HG02623 (cell line): ENCODE results near the gene CKLF.
A peak's percentile ranks its signal among the peaks of the same experiment; 100 is the strongest.
"Not testable (repeated sequence)": the region's sequence is repeated elsewhere in the genome, so short reads cannot be mapped to it uniquely, and the experiment has no call there.

Experiments used
- ATAC-seq: cut with Tn5 transposase; IDR thresholded peaks from one replicate; pipeline ENCODE4 v1.9.1; 2021; ENCODE audit warnings: moderate library complexity; ENCODE audit not compliant: unreplicated experiment

The CKLF gene, protein sequence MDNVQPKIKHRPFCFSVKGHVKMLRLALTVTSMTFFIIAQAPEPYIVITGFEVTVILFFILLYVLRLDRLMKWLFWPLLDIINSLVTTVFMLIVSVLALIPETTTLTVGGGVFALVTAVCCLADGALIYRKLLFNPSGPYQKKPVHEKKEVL

DNA sequence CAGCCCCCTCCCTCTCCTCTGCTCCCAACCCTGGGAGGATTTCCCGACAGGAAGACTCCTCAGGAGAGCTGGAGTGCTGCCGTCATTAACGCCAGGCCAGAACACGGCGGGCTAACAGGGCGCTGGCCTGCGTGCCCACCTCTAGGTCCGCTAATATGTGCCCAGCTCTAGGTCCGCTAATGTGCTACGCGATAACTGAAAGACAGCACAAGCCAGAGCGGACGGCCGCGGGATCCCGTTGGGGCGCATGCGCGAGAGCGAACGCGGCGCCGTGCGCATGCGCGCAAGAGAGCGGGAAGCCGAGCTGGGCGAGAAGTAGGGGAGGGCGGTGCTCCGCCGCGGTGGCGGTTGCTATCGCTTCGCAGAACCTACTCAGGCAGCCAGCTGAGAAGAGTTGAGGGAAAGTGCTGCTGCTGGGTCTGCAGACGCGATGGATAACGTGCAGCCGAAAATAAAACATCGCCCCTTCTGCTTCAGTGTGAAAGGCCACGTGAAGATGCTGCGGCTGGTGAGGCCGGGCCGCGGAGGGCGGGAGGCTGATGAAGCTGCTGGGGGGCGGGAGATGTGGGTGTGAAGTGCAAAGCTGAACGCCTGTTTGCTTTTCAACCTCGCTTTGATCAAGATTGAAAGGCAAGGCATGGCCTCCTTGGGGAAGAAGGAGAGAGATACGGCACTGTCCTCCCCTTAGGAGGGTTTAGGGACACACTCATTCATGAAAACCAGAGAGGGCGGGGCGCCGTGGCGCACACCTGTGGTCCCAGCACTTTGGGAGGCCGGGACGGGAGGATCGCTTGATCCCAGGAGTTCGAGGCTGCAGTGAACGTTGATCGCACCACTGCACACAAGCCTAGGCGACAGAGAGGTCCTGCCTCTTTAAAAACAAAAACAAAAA is at the start of gene CKLF:
TSS of gene CKLF (plus strand) at position 291 of the 892 bp plus-strand sequence. CDS start at position 431, 140 bp downstream.
- ATAC-seq = peak; percentile 77

DNA sequence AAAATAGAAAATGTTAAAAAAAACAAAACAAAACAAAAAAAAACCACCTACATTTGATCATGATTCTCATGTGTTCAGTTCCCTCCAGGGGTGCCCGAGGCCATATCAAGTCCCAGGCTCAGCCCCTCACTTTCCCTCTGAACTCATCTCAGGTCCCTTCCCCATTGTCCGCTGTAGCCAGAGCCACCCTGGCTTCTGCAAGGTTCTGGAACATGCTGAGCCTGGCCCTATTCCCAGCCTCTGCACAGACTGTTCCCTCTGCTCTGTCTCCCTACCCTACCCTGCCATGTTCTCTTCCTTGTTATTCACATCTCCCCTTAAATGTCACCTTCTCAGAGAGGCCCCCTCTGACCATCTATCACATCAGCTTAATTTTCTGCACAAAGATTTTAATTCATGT is 49.3 kb upstream of the CKLF start:
- ATAC-seq = no peak

DNA sequence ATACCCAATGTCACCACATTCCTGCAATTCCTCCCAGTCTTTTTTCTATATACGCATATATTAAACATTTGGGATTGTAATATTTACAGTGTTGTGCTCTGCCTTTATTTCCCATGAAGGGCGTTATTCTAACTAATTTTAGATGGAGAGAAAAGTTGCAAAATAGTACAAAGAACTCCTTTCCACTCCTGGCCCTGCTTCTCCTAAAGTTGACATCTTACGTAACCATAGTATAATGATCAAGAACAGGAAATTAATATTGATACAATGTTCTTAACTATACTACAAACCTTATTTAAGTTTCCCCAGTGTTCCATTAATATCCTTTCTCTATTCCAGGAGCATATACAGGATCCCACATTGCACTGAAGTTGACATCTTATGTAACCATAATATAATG is 48.8 kb upstream of the CKLF start:
- no peak for ATAC-seq

DNA sequence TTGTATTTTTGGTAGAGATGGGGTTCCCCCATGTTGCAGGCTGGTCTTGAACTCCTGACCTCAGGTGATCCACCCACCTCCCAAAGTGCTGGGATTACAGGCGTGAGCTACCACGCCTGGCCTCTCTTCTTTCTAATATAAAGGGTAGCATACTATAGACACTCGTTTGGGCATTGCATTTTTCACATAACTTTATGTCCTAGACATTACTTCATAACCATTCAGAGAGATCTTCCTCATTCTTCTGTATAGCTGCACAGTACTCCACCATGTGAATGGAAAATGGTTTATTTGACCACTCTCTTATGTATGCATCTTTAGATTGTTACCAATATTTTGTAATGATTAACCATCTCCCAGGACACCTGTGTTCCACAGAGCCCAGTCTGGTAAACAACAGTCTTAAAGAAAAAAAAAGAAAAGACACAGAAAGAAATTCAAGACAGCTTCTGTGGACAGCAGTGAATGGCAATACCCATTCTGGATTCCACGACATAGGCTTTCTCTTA is 44.6 kb upstream of the CKLF start:
- ATAC-seq = no peak

DNA sequence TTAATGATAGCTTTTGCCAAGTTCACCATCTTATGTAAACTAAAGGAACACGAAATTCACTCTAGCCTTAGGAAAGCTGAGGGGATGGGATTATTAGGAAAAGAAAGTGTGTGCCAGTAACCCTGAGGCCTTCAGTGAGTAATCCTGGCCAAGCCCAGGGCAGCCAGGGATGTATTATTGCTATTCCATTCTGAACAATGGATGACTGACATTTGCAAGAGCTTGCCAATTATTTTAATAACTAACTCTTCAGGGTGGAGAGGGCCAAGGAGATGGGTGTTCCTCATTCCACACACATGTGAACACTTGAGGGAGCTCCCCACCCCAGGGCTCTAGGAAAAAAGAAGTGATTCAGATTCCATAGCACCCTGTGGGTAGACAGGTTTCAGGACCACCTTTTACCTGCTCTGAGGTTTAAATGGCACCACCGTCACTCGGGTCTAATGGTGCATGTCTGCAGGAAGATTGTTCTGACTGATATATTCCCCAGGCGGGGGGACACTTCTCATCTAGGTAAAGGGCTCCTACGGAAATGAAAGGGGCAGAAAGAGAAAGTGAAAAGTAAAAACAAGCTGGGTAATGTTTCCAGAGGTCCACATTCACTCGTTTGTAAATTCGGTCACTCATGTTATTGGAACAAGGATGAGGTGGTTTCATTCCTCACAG is 44.0 kb upstream of the CKLF start:
- ATAC-seq = no peak

DNA sequence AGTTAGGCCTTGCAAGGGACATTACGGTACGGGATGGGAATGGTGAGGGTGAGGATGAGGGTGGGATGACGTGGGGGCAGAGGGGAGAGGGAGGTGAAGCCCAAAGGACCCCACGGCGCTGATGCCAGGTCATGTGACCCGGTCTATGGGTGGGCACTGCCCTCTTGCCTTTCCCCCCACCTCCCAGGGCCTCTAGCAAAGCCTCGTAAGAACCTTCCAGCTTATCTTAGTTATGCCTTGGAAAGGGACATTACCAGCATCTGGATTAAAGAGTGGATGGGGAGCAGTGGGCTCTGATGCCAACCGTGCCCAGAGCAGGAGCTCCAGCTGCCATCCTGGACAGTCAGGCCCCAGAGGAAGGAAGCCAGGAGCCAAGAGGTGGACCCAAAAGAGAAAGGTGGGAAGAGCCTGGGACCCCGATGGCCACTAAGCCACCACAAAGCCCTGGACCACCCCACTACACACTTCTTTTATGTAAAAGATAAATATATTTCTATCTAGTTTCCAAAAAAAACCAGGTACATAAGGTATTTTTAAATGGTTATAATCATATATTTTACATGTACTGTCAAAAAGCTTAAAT is 43.4 kb upstream of the CKLF start:
- no peak for ATAC-seq

DNA sequence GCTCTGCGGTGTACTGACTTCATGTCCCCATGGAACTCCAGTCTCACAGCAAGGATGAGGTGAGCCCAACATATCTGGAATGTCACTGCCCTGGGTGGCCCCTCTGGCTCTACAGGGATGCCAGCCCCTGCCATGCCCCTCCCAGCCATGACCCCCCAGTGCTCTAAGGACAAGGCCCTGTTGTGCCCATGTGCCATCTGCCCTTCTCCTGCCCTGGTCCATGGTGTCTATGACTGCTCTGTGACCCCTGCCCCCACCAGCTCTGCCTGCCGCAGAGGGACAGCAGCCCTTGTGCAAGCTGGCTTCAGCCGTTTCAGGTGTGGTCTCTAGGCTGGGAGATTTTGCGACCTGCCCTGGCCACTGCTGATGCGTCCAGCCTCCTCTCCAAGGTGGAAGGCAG is 42.8 kb upstream of the CKLF start:
- ATAC-seq = no peak

DNA sequence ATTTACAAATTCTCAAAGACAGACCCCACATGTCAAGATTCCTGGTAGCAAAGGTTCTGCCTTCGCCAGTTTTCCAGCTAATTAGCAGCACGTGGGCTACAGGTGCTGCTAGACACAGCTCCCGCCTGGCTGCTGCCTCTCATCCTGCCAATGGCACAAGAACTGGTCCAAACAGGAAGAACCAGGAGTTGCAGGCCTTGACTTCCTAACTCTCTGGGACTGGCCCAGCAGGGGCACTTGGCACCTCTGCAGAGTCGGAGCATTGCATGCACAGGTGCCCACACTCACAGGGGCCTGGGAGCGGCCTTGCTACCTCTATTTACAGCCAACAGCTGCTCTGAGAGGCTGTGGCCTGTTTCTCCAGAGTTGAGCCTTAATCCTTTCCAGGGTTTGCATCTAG is 42.1 kb upstream of the CKLF start:
- no peak for ATAC-seq

DNA sequence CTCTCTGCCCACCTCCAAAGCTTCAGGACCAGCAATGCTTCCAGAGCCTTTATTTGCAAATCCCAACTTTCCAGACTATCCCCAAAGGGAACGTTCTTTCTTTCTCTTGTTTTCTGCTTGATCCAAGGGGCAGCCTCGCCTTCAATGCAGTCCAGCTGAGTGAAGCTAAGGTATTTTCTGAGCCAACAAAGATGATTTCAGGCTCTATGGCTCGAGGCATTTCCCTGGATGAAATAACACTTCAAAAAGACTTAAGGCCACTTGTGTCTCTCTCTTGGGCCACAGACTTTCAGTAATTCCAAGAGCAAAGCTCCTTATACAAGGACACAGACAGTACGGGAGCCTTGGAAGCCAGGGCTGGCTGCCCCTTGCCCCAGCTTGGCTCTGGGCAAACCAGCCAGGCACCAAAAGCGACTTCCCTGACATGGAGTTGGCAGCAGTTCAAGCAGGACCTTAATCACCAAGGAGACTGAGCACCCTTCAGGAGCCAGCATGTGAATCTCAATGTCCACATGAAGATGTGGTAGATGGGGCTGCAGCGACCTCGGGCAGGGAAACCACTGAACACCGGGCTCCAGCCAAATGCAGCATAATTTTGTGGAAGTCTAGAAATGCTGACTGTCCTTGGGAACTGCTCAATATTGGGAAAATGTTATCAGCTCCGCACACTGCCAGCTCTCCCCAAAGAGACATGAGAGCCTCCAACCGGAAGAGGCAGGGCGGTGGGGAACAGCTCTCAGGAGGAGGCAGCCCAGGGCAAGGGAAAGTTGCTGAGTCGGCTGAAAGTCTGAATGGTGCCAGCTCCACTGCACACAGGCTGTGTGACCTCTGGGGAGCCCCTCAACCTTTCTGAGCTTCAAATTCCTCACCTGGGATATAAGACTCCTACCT is 41.4 kb upstream of the CKLF start:
- ATAC-seq = no peak

DNA sequence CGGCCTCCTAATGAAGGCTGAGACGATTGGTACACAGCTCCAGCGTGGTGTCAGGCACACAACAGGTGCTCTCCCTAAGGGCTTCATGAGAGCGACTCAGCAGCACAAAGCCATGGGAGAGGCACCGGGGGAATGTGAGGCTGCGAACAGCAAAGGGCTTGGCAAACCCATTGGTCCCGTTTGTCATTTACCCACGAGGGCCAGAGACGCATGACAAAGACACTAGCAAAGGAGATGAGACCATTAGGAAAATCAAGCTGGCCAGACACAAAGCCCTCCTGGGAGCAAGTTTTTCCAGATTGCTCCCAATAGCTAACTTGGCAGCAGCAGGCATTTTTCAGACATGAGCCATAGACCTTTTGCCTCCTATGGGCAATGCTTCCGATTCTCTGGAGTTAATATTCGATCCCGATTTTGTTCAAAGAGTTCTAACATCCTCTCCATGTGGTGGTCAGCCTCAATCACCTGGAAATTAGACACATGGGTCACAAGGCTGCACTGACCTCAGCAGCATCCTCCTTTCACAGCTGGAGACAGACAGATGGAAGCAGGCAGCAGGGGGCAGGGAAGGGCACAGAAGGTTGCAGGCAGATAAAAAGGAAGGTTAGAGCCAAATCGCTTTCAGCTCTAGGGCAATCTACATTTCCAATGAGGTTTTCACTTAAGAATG is 40.6 kb upstream of the CKLF start:
- ATAC-seq = no peak

DNA sequence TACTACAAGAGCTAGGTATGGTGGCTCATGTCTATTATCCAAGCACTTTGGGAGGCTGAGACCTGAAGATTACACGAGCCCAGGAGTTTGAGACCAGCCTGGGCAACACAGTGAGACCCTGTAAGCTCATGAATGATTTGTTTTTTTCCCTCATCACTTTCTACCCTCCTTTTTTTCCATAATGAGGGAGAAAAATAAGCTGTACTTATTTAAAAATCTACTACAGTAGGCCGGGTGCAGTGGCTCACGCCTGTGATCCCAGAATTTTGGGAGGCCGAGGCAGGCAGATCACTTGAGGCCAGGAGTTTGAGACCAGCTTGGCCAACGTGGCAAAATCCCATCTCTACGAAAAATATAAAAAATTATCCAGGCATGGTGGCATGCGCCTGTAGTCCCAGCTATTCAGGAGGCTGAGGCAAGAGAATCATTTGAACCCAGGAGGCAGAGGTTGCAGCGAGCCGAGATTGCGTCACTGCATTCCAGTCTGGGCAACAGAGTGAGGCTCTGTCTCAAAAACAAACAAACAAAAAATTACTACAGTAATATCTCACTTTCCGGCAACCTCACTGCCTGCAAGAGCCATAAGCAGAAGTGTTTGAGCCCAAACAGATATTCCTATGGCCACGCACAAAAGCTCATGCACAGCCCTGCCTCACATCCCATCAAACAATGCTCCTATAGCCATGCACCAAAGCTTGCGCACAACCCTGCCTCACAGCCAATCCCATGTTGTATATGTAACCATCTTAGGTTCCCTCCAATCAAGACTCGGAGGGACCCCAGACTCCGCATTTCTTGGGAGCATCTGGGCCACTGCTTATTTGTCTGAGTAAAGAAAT is 39.9 kb upstream of the CKLF start:
- ATAC-seq = no peak

DNA sequence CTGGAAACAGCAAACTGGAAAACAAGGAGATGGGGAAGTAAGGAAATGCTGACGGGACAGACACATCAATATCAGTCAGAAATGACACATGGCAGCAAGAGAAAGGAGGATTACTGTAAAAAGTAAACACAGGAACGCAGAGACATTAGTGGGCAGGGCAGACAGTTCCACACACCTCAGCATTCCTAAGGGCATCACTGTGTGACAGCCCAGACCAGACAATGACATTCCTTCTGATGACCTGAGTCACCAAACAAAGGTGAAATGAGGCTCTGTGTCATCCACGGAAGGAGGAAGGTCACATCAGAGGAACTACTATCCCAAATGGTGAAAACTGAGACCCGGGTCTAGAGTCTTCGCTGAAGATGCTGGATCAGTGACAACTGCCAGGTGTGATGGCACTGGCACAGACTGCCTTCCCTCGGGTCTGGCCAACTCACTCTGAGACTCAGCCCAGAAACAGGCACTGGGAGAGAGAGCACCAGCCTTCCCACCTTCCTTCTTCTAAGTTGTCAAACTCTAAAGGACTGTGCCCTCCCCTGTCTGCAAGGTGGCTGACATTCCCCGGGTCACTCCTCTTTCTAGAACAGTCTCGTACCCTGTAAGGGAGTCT is 39.2 kb upstream of the CKLF start:
- ATAC-seq = no peak

DNA sequence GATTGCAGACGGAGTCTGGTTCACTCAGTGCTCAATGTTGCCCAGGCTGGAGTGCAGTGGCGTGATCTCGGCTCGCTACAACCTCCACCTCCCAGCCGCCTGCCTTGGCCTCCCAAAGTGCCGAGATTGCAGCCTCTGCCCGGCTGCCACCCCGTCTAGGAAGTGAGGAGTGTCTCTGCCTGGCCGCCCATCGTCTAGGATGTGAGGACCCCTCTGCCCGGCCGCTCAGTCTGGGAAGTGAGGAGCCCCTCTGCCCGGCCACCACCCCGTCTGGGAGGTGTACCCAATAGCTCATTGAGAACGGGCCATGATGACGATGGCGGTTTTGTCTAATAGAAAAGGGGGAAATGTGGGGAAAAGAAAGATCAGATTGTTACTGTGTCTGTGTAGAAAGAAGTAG is 38.0 kb upstream of the CKLF start:
- ATAC-seq = not testable (repeated sequence)

DNA sequence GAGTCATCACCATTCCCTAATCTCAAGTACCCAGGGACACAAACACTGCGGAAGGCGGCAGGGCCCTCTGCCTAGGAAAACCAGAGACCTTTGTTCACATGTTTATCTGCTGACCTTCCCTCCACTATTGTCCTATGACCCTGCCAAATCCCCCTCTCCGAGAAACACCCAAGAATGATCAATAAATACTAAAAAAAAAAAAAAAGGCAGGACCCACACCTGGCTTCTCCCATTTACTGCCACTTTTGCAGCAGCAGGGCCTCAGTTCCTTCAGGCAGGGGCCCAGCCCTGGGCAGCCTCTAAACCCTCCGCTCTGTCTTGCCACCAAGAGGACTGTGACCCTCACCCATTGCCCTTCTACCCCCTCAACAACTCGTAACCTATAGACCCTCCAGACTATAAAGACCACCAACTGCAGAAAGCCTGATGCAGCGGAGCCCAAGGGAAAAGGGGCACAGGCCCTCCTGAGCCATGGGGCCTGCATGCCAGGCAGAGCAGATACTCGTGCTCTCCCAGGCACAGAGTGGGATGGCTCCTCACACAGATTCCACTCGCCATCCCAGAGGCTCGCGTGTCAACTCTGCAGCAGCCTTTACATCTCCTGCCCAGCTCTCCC is 37.3 kb upstream of the CKLF start:
- not testable (repeated sequence) for ATAC-seq

DNA sequence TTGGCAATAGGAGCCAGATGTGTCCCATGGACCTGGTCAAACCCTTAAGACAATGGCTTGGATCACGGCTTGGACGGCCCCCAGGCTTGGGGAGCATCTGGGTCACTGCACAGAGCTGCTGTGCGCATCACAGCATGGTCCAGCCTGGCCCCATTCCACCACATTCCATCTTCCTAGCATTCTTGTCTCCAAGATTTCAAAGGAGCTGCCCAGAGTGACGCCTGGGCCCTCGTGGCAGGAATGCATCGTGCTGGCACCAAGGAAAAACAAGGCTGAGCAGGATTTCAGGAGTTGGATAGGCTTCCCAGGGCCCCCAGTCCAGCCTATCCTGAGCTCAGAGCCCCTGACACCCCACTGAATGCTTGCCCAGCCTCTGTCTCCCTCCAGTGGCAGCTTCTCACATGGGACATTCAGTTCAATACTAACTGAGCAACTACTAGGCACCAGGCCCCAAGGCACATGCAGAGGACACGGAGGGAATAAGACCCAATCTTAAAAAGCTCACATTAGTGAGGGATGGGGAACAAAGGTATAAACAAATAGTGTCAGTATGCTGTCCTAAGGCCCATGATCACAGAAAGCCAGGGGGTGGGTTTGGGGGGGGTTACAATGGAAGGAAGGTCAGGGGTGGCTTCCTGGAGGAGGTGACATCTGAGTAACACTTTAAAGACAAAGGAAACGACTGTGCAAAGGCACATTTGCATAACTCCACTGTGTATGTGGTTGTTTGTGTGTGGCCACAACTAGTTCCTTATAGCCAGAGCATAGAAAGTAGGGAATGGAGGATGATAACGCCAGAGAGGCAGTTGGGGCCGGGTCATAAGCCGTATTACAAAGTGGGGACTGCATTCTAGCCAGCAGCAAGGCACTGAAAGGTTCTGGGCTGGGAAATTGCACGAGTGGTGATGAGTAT is 36.5 kb upstream of the CKLF start:
- peak; percentile 0 for ATAC-seq

DNA sequence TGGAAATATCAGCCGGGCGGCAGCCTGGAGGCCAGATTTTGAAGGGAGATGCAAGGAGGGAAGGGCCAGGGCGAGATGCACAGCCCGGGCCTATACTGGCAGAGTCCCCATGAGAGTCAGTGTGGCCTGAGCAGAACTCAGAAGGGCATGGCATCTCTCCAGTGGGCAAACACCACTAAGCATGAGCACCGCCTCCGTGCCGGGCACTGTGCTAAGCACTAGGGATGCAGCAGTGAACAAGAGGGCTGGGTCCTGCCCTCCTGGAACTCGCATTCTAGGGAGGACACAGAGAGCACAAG is 35.9 kb upstream of the CKLF start:
- no peak for ATAC-seq
